HL-60 (cell line): ENCODE data around the gene ARG2.
A peak's percentile ranks its signal among the peaks of the same experiment; 100 is the strongest.
"Not testable (repeated sequence)": the region's sequence is repeated elsewhere in the genome, so short reads cannot be mapped to it uniquely, and the experiment has no call there.

Source experiments
- DNase-seq, 2 experiments: peaks; one replicate each; pipeline ENCODE4 v3.0.0-alpha.2; 2010 to 2020; ENCODE audit warnings: low read depth in 1 of 2, low spot score in 1 of 2
- H3K27ac ChIP-seq: fragments of 250-450 bp; sonication (Bioruptor Pico); replicated peaks from 2 replicates; pipeline ENCODE4 v1.5.1; 2020; ENCODE audit warnings: mild to moderate bottlenecking, moderate library complexity
- H3K27me3 ChIP-seq: fragments of 250-450 bp; sonication (Bioruptor Pico); 2 replicates; pipeline ENCODE4 v1.5.1; 2021; ENCODE audit warnings: mild to moderate bottlenecking, moderate library complexity; ENCODE audit not compliant: insufficient read depth, poor library complexity, severe bottlenecking
- H3K4me3 ChIP-seq: replicated peaks from 2 replicates; pipeline ENCODE4 v1.5.1; 2011; ENCODE audit warnings: mild to moderate bottlenecking, control low read depth, low read length; ENCODE audit not compliant: insufficient read depth
- CTCF ChIP-seq: IDR thresholded peaks from one replicate; pipeline ENCODE4 v1.5.1; 2011; ENCODE audit warnings: low read length, control low read depth, inconsistent platforms; ENCODE audit not compliant: insufficient read depth
- GABPA ChIP-seq: IDR thresholded peaks from 2 replicates; pipeline ENCODE4 v1.6.1; 2012; ENCODE audit warnings: low read depth
- POLR2AphosphoS5 ChIP-seq: IDR thresholded peaks from 2 replicates; pipeline ENCODE4 v1.6.1; 2012; ENCODE audit warnings: low read depth
- REST ChIP-seq: IDR thresholded peaks from 2 replicates; pipeline ENCODE4 v1.6.1; 2012; ENCODE audit warnings: low read depth; ENCODE audit not compliant: insufficient replicate concordance
- SPI1 ChIP-seq: IDR thresholded peaks from 2 replicates; pipeline ENCODE4 v1.6.1; 2012; ENCODE audit warnings: low read depth, mild to moderate bottlenecking, borderline replicate concordance

Gene ARG2

GRCh38 chr14:67595392-67595791 is 24.3 kb upstream of the ARG2 start:
- Histone ChIP-seq H3K27me3 (no peaks in the 10 kb centered on the region), H3K4me3 (no peak overlapping the region), H3K27ac (no peak overlapping the region)
- TF ChIP-seq REST, result no peak
- TF ChIP-seq CTCF, result no peak
- TF ChIP-seq POLR2AphosphoS5, result no peak
- TF ChIP-seq SPI1, result no peak
- TF ChIP-seq GABPA, result no peak
- DNase-seq, result no peak

GRCh38 chr14:67599698-67600561 is 19.8 kb upstream of the ARG2 start, which contains the start of gene PIGH:
PIGH (minus strand) TSS chr14:67600268; CDS start chr14:67600203, 65 bp downstream.
- peak; percentile 49 to 74 for DNase-seq
- peak within 1 kb of the TSS; percentile 73 for H3K4me3 ChIP-seq
- H3K27ac ChIP-seq, result peak within 1 kb of the TSS; percentile 56
- TF ChIP-seq POLR2AphosphoS5, result peak; percentile 53; the same call in 1 of the 2 replicates
- peak; percentile 1 for TF ChIP-seq CTCF
- TF ChIP-seq GABPA, result no peak
- TF ChIP-seq SPI1, result no peak
- TF ChIP-seq REST, result peak; percentile 82
- no peaks in the 10 kb centered on the region for H3K27me3 ChIP-seq

GRCh38 chr14:67600562-67600974 is 19.2 kb upstream of the ARG2 start:
- peak overlapping the region; percentile 73 for H3K4me3 ChIP-seq
- H3K27ac ChIP-seq, result peak overlapping the region; percentile 56
- DNase-seq, H3K27me3 ChIP-seq: not testable (repeated sequence)

GRCh38 chr14:67602076-67602475 is 17.6 kb upstream of the ARG2 start:
- Histone ChIP-seq H3K4me3 (no peak overlapping the region), H3K27ac (no peak overlapping the region), H3K27me3 (no peaks in the 10 kb centered on the region)
- TF ChIP-seq POLR2AphosphoS5 (no peak), REST (no peak)
- DNase-seq, result no peak
